LNCAP (cell line): ENCODE results near the gene KCNJ1.

ENCODE experiments used
- CTCF ChIP-seq: fragments of 450-650 bp; IDR thresholded peaks from 2 replicates; pipeline ENCODE4 v1.5.1; 2017; ENCODE audit warnings: mild to moderate bottlenecking

Gene KCNJ1

GRCh38 chr11:128905345-128906184, 38.5 kb upstream of the KCNJ1 start:
- peak; percentile 25; the same call in 1 of the 2 replicates for TF ChIP-seq CTCF

- TF ChIP-seq CTCF: no peak
Observed at GRCh38 chr11:128904656-128905344, 37.7 kb upstream of the KCNJ1 start.

DNA sequence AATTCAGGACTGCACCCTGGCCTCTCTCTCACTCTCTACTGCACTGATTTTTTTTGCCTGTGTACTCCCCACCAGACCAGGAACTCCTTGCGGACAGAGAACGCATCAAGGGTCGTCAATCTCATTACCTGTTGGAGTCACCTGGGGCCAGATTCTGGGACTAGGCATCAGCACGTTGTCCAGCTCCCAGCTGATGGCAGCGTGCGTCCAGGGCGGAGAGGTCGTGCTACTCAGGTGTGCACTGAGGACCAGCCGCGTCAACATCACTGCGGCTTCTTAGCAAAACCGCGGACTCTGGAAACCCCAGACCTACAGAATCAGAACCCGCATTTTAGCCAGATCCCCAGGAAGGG, 37.2 kb upstream of the KCNJ1 start:
- TF ChIP-seq CTCF: no peak

DNA sequence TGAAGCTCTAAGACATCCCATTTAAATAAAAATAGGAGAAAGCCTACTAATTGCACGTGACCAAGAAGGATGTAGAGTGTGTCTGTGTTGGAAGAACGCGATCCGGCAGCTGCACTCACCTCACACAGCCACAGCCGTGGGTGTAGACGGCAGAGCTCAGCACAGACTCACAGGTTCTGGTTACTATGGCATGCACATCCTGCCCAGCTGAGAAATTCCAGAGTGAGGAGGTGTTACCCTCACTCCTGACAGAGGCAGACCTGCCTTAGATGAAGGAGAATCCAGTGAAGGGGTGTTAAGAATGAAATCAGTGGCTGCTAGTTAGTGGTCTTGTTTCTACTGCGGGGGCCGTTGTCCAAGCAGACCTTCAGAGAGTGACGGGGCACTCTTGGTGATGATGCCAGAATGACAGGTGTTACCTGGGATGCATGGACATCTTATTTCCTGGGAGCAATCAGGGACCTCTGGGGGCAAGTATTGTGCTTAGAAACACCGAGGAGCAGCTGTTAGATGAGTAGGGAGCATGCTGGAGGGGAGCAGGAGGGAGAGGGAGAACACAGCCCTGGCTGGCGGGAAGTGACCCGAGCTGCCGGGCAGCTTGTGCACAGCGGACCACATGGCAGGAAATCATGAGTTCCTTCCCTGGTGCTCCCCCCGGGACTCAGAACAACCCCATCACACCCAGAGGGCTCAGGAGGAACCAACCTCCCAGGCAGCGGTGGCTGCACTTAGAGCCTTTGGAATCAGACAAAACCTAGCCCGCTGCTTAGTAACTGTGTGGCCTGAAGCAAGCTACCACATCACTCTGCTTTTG, 36.4 kb upstream of the KCNJ1 start:
- TF ChIP-seq CTCF: no peak

GRCh38 chr11:128902515-128903066, 35.5 kb upstream of the KCNJ1 start:
- no peak for TF ChIP-seq CTCF

GRCh38 chr11:128901653-128902514, 34.8 kb upstream of the KCNJ1 start:
- no peak for TF ChIP-seq CTCF

DNA sequence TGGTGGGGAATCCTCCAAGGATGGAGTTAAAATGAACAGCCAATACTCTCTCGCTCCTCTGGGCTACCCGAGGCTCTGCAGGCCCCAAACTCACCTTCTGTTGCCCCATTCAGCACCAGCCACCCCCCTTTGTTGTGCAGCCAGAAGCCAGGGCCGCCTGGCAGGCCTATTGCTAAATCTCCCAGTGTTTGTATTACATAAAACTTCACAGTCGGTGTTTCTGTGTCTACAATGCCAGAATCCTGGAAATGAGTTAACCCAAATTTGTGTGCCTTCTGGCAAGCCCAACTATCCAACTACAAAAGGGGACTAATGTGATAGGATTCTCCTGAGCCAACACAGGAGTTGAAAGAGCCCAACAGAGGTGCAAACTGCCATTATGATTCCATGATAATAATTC, 33.4 kb upstream of the KCNJ1 start:
- no peak for TF ChIP-seq CTCF
